GM18870 (cell line): Measurements from ENCODE around the gene APOL3.
"Not testable (repeated sequence)": the region's sequence is repeated elsewhere in the genome, so short reads cannot be mapped to it uniquely, and the experiment has no call there.

Experiments used
- ATAC-seq: cut with Tn5 transposase; IDR thresholded peaks from one replicate; pipeline ENCODE4 v1.9.1; 2021; ENCODE audit warnings: moderate library complexity; ENCODE audit not compliant: unreplicated experiment

APOL3 gene

GRCh38 chr22:36104435-36104834 is 56.1 kb downstream of the APOL3 start:
- ATAC-seq: no peak

- ATAC-seq: no peak
Measured at GRCh38 chr22:36103891-36104290, 56.7 kb downstream of the APOL3 start.

GRCh38 chr22:36102995-36103394 is 57.6 kb downstream of the APOL3 start:
- ATAC-seq: no peak

- no peak for ATAC-seq
Measured at GRCh38 chr22:36101756-36102155, 58.8 kb downstream of the APOL3 start.

- ATAC-seq: not testable (repeated sequence)
Measured at GRCh38 chr22:36100908-36101307, 59.6 kb downstream of the APOL3 start.

- ATAC-seq: no peak
Measured at GRCh38 chr22:36100134-36100824, 60.3 kb downstream of the APOL3 start.

- ATAC-seq: not testable (repeated sequence)
Measured at GRCh38 chr22:36099561-36099960, 61.0 kb downstream of the APOL3 start.

- no peak for ATAC-seq
Measured at GRCh38 chr22:36097880-36098279, 62.7 kb downstream of the APOL3 start.

GRCh38 chr22:36090772-36091171 is 69.8 kb downstream of the APOL3 start:
- ATAC-seq: not testable (repeated sequence)
